Bronchial epithelial cell (primary cell): ENCODE data around the gene MYBPC1. TPM values are rescaled to one million over a fixed set of nuclear protein-coding genes. Genes with fewer than 3 reads are reported as not detected.
A peak's percentile ranks its signal among the peaks of the same experiment; 100 is the strongest.

Experiments used
- DNase-seq: peaks from one replicate; pipeline ENCODE4 v3.0.0-alpha.2; 2010; ENCODE audit warnings: low read depth
- FAIRE-seq: peaks from 2 replicates; lab custom pipeline; 2011; peaks lifted over from hg19 to GRCh38; lab: Jason Lieb, UNC
- H3K27me3 ChIP-seq: 2 replicates; pipeline ENCODE4 v1.5.1; 2011; ENCODE audit warnings: low read length; ENCODE audit not compliant: control insufficient read depth, insufficient read depth
- H3K36me3 ChIP-seq: 2 replicates; pipeline ENCODE4 v1.5.1; 2011; ENCODE audit warnings: low read length; ENCODE audit not compliant: control insufficient read depth, insufficient read depth
- H3K4me3 ChIP-seq: 2 replicates; pipeline ENCODE4 v1.5.1; 2011; ENCODE audit warnings: mild to moderate bottlenecking, low read depth, low read length, control low read depth
- CTCF ChIP-seq: IDR thresholded peaks from 2 replicates; pipeline ENCODE4 v1.5.1; 2011; ENCODE audit warnings: mild to moderate bottlenecking, moderate library complexity, low read length, control low read depth, inconsistent platforms; ENCODE audit not compliant: insufficient read depth, severe bottlenecking
- total RNA-seq: library from RNA; depleted of rRNA; stranded (reverse); fragments of >200 nt; gene quantifications from 2 replicates; pipeline ENCODE4 v1.2.1, GENCODE V29; 2014

MYBPC1 gene
- total RNA-seq, 1 donor from 2014 or later: not detected

- Histone ChIP-seq H3K4me3 (no peak overlapping the region), H3K36me3 (no peaks in the 10 kb centered on the region), H3K27me3 (no peaks in the 10 kb centered on the region)
- DNase-seq: peak; percentile 74
- no peak for TF ChIP-seq CTCF
- no peak for FAIRE-seq
Measured at GRCh38 chr12:101604132-101604531, 9.4 kb downstream of the MYBPC1 start.

- no peak overlapping the region for H3K4me3 ChIP-seq
- no peaks in the 10 kb centered on the region for H3K27me3 ChIP-seq
- TF ChIP-seq CTCF: no peak
- DNase-seq: no peak
- no peaks in the 10 kb centered on the region for H3K36me3 ChIP-seq
- FAIRE-seq: no peak
Measured at GRCh38 chr12:101607894-101608293, 13.1 kb downstream of the MYBPC1 start.

- FAIRE-seq (no peak), DNase-seq (peak; percentile 40)
- no peaks in the 10 kb centered on the region for H3K27me3 ChIP-seq
- no peak overlapping the region for H3K4me3 ChIP-seq
- no peak for TF ChIP-seq CTCF
- H3K36me3 ChIP-seq: no peaks in the 10 kb centered on the region
Measured at GRCh38 chr12:101608301-101609133, 13.7 kb downstream of the MYBPC1 start.

GRCh38 chr12:101609198-101609597 is 14.4 kb downstream of the MYBPC1 start:
- no peak for TF ChIP-seq CTCF

GRCh38 chr12:101612160-101612916 is 17.6 kb downstream of the MYBPC1 start:
- TF ChIP-seq CTCF: no peak
- FAIRE-seq (no peak), DNase-seq (no peak)
- H3K36me3 ChIP-seq: no peaks in the 10 kb centered on the region
- H3K4me3 ChIP-seq: no peak overlapping the region
- H3K27me3 ChIP-seq: no peaks in the 10 kb centered on the region

More at GRCh38 chr12:101609198-101609597, 14.4 kb downstream of the MYBPC1 start:
- no peak for DNase-seq
- no peak for FAIRE-seq
- Histone ChIP-seq H3K4me3 (no peak overlapping the region), H3K27me3 (no peaks in the 10 kb centered on the region), H3K36me3 (no peaks in the 10 kb centered on the region)
